Vagina (tissue), 2 donors: ENCODE data around the gene TSPAN5. TPM values are rescaled to one million over a fixed set of nuclear protein-coding genes. Genes with fewer than 3 reads are reported as not detected.

Experiments used
- DNase-seq, 2 donors: peaks; one replicate each; pipeline ENCODE4 v3.0.0-alpha.2; 2017; ENCODE audit errors: extremely low spot score in 2 of 2
- H3K27ac ChIP-seq: fragments of 200-600 bp; sonication (generic); one replicate; pipeline ENCODE4 v1.5.1; 2019
- H3K27me3 ChIP-seq: fragments of 200-600 bp; sonication (generic); one replicate; pipeline ENCODE4 v1.5.1; 2019
- H3K36me3 ChIP-seq, 2 donors: fragments of 200-600 bp; sonication (generic); one replicate each; pipeline ENCODE4 v1.5.1; 2017 to 2019
- H3K4me1 ChIP-seq: fragments of 200-600 bp; sonication (generic); one replicate; pipeline ENCODE4 v1.5.1; 2019
- H3K4me3 ChIP-seq, 2 donors: fragments of 200-600 bp; sonication (generic); 1 replicate in 1 of 2; 2 replicates in 1 of 2; pipeline ENCODE4 v1.5.1; 2016 to 2019
- H3K9me3 ChIP-seq: fragments of 200-600 bp; sonication (generic); one replicate; pipeline ENCODE4 v1.5.1; 2019
- CTCF ChIP-seq, 3 experiments: fragments of 450-650 bp in 2 of 3; fragments of 200-600 bp in 1 of 3; sonication (generic) in 1 of 3; IDR thresholded peaks; one replicate each; pipeline ENCODE4 v1.5.1; 2017 to 2019; ENCODE audit warnings: antibody characterized with exemption in 3 of 3, mild to moderate bottlenecking in 2 of 3, moderate library complexity in 2 of 3
- POLR2A ChIP-seq, 2 donors: fragments of 450-650 bp; IDR thresholded peaks; one replicate each; pipeline ENCODE4 v1.6.1; 2017; ENCODE audit warnings: antibody characterized with exemption in 2 of 2, mild to moderate bottlenecking in 2 of 2, moderate library complexity in 2 of 2
- POLR2AphosphoS5 ChIP-seq, 2 donors: sonication (generic); formaldehyde crosslinking; IDR thresholded peaks; one replicate each; pipeline ENCODE4 v1.9.0; 2017; ENCODE audit warnings: antibody characterized with exemption in 2 of 2, mild to moderate bottlenecking in 2 of 2, low read depth in 1 of 2; ENCODE audit not compliant: insufficient read depth in 1 of 2
- intact Hi-C: fragments of 100-400 bp; cut with DNase I; formaldehyde crosslinking; loops from one replicate; pipeline ENCODE4 v1.15.1; 2023
- total RNA-seq: library from RNA; depleted of rRNA; stranded (reverse); fragments of >200 nt; gene quantifications from one replicate; pipeline ENCODE4 v1.2.3, GENCODE V29; 2016

The TSPAN5 gene
- total RNA-seq, 1 donor from 2014 or later = 15.5 TPM

- H3K27ac ChIP-seq = no peak overlapping the region
Observed at GRCh38 chr4:98694076-98694475, 35.7 kb upstream of the TSPAN5 start.

DNA sequence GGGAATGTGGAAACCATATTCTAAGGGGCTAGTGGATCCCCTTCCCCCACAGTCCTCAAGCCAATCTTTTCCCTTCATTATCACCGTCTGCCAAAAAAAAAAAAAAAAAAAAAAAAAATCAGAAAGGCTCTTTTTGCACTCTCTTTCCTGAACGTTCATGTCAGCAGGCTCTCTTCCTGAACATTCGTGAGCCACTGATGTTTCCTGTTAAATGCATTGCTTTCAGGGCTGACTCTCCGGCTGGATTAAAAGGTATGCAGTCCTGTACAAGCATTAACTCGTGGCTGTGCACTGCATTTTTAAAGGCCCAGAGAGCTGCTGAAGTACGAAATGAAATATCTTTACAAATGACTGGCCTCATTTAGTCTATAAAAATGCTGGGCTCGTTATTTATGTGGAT, 34.0 kb upstream of the TSPAN5 start:
- intact Hi-C loops = no loop called here
- DNase-seq = no peak
- H3K4me3 ChIP-seq = no peak overlapping the region
- H3K4me1 ChIP-seq = peaks cover 15% of the 10 kb centered on the region
- no peaks in the 10 kb centered on the region for H3K36me3 ChIP-seq
- no peak overlapping the region for H3K27ac ChIP-seq
- no peaks in the 10 kb centered on the region for H3K27me3 ChIP-seq
- TF ChIP-seq CTCF (IDR thresholded peaks at IDR 0.05) = no peak
- TF ChIP-seq POLR2AphosphoS5 (IDR thresholded peaks at IDR 0.05; ENCODE audit: insufficient read depth in 1 of 2, low read depth in 1 of 2) = no peak
- no peak for TF ChIP-seq POLR2A (IDR thresholded peaks at IDR 0.05)
- no peaks in the 10 kb centered on the region for H3K9me3 ChIP-seq

More at GRCh38 chr4:98694076-98694475, 35.7 kb upstream of the TSPAN5 start:
- peaks cover 3% of the 10 kb centered on the region for H3K4me1 ChIP-seq
- DNase-seq = no peak
- intact Hi-C loops = no loop called here
- H3K27me3 ChIP-seq = no peaks in the 10 kb centered on the region
- TF ChIP-seq POLR2AphosphoS5 (IDR thresholded peaks at IDR 0.05; ENCODE audit: insufficient read depth in 1 of 2, low read depth in 1 of 2) = peak in 1 of 2 donors; percentile 28
- no peak for TF ChIP-seq CTCF (IDR thresholded peaks at IDR 0.05)
- H3K36me3 ChIP-seq = no peaks in the 10 kb centered on the region
- H3K4me3 ChIP-seq = no peak overlapping the region
- H3K9me3 ChIP-seq = no peaks in the 10 kb centered on the region

DNA sequence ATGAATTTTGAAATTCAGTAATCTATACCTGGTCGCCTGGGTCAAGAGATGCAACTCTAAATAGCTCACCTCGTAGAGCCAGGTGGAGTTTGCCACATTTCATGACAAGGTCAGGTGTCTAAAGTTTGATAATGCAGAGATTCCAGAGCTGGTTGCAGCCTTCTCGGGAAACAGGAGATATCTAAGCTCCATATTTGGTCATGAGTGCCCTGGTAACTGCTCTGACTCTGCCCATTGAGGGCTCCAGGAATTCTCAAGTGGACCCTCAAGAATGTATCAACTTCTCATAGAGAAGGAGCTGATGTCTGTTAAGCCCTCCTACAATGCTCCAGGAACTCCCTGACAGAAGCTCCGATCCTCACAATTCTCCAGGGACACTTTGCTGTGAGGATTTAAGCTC, 33.2 kb upstream of the TSPAN5 start:
- intact Hi-C loops = no loop called here
- TF ChIP-seq POLR2A (IDR thresholded peaks at IDR 0.05) (no peak), CTCF (IDR thresholded peaks at IDR 0.05) (no peak), POLR2AphosphoS5 (IDR thresholded peaks at IDR 0.05; ENCODE audit: insufficient read depth in 1 of 2, low read depth in 1 of 2) (no peak)
- no peaks in the 10 kb centered on the region for H3K36me3 ChIP-seq
- H3K4me1 ChIP-seq = peaks cover 15% of the 10 kb centered on the region
- no peak overlapping the region for H3K4me3 ChIP-seq
- H3K27ac ChIP-seq = no peak overlapping the region
- no peak for DNase-seq
- no peaks in the 10 kb centered on the region for H3K9me3 ChIP-seq
- no peaks in the 10 kb centered on the region for H3K27me3 ChIP-seq

- TF ChIP-seq CTCF (IDR thresholded peaks at IDR 0.05) (no peak), POLR2AphosphoS5 (IDR thresholded peaks at IDR 0.05; ENCODE audit: insufficient read depth in 1 of 2, low read depth in 1 of 2) (no peak), POLR2A (IDR thresholded peaks at IDR 0.05) (no peak)
- H3K27ac ChIP-seq = no peak overlapping the region
- H3K36me3 ChIP-seq = no peaks in the 10 kb centered on the region
- intact Hi-C loops = no loop called here
- H3K4me1 ChIP-seq = peaks cover 15% of the 10 kb centered on the region
- no peaks in the 10 kb centered on the region for H3K27me3 ChIP-seq
- no peak for DNase-seq
- H3K4me3 ChIP-seq = no peak overlapping the region
- H3K9me3 ChIP-seq = no peaks in the 10 kb centered on the region
Observed at GRCh38 chr4:98689507-98690174, 31.2 kb upstream of the TSPAN5 start.

DNA sequence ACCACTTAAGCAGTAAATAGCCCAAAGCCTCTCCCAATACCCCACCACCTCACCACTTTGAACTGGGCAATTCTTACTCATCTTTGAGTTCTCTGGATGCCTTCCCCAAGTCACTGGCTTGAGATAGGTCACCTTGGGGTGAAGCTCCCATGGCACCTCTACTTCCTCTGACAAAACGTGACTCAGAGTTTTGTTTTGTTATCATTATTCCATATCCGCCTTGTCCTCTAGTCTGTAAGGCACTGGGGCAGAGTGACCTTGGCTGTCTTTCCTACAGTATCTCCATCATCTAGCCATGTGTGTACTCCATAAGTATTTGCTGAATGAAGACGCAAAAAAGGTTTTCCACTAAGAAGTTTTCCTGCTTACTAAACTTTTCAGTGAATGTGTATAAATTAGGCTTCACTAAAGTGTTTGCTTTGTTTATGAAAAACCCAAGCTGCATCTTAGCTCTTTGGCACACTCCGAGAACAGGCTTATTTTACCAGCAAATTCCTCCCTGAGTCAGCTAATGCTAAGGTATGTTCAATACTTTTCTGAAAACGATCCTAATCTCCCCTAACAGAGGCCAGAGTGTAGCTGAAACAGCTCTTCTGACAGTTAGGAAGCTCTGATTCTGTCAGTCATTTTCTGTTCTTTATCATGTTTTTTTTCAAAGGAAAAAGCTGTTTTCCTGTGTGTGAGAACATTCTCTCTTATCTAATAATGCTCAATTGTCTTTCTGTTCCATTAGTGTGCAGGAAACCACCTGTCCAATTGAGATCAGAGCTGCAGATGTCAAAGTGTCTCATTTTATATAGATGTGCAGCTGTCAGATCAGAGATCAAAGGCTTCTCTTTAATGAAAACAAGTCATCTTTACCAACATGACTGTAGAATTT, 30.2 kb upstream of the TSPAN5 start:
- Histone ChIP-seq H3K4me3 (no peak overlapping the region), H3K27me3 (no peaks in the 10 kb centered on the region), H3K9me3 (no peaks in the 10 kb centered on the region), H3K36me3 (no peaks in the 10 kb centered on the region), H3K4me1 (peaks cover 15% of the 10 kb centered on the region), H3K27ac (no peak overlapping the region)
- TF ChIP-seq CTCF (IDR thresholded peaks at IDR 0.05) (no peak), POLR2A (IDR thresholded peaks at IDR 0.05) (no peak), POLR2AphosphoS5 (IDR thresholded peaks at IDR 0.05; ENCODE audit: insufficient read depth in 1 of 2, low read depth in 1 of 2) (no peak)
- intact Hi-C loops = no loop called here
- no peak for DNase-seq
